Duodenal mucosa (tissue), 2 donors: Measurements from ENCODE around the gene LAMC1.

Source experiments
- H3K27ac ChIP-seq: one replicate; pipeline ENCODE4 v1.7.0; 2013; ENCODE audit warnings: low read depth, low read length
- H3K27me3 ChIP-seq, 2 donors: one replicate each; pipeline ENCODE4 v1.7.0; 2013; ENCODE audit warnings: low read length in 2 of 2, control low read depth in 1 of 2; ENCODE audit not compliant: insufficient read depth in 2 of 2, control insufficient read depth in 1 of 2
- H3K36me3 ChIP-seq, 2 donors: one replicate each; pipeline ENCODE4 v1.7.0; 2013; ENCODE audit warnings: low read length in 2 of 2, control low read depth in 1 of 2; ENCODE audit not compliant: insufficient read depth in 2 of 2, control insufficient read depth in 1 of 2
- H3K4me1 ChIP-seq, 2 donors: one replicate each; pipeline ENCODE4 v1.7.0; 2013; ENCODE audit warnings: low read length in 2 of 2, control low read depth in 1 of 2; ENCODE audit not compliant: insufficient read depth in 2 of 2, control insufficient read depth in 1 of 2
- H3K4me3 ChIP-seq, 2 donors: one replicate each; pipeline ENCODE4 v1.7.0; 2013; ENCODE audit warnings: low read length in 2 of 2, low read depth in 1 of 2
- H3K9ac ChIP-seq, 2 donors: one replicate each; pipeline ENCODE4 v1.7.0; 2013; ENCODE audit warnings: low read length in 2 of 2, low read depth in 1 of 2
- H3K9me3 ChIP-seq, 2 donors: one replicate each; pipeline ENCODE4 v1.7.0; 2013; ENCODE audit warnings: low read length in 2 of 2, control low read depth in 1 of 2; ENCODE audit not compliant: control insufficient read depth in 1 of 2

LAMC1 gene

GRCh38 chr1:183093066-183093668 lies 69.9 kb downstream of the LAMC1 start:
- H3K9me3 ChIP-seq, result no peaks in the 10 kb centered on the region
- H3K36me3 ChIP-seq, result no peaks in the 10 kb centered on the region
- H3K27ac ChIP-seq, result no peak overlapping the region
- no peaks in the 10 kb centered on the region for H3K27me3 ChIP-seq
- H3K4me3 ChIP-seq, result no peak overlapping the region
- H3K9ac ChIP-seq, result no peak overlapping the region
- H3K4me1 ChIP-seq, result peaks cover 3 to 10% of the 10 kb centered on the region in 2 donors

GRCh38 chr1:183093786-183094298 lies 70.6 kb downstream of the LAMC1 start:
- no peaks in the 10 kb centered on the region for H3K9me3 ChIP-seq
- no peak overlapping the region for H3K27ac ChIP-seq
- no peaks in the 10 kb centered on the region for H3K27me3 ChIP-seq
- H3K4me3 ChIP-seq, result no peak overlapping the region
- peaks cover 3 to 17% of the 10 kb centered on the region in 2 donors for H3K4me1 ChIP-seq
- H3K9ac ChIP-seq, result no peak overlapping the region
- no peaks in the 10 kb centered on the region for H3K36me3 ChIP-seq

- Histone ChIP-seq H3K9me3 (no peaks in the 10 kb centered on the region), H3K27me3 (no peaks in the 10 kb centered on the region), H3K4me3 (no peak overlapping the region), H3K4me1 (peaks cover 3 to 17% of the 10 kb centered on the region in 2 donors), H3K27ac (no peak overlapping the region), H3K36me3 (no peaks in the 10 kb centered on the region), H3K9ac (no peak overlapping the region)
Observed at GRCh38 chr1:183094351-183094750, 71.1 kb downstream of the LAMC1 start.

GRCh38 chr1:183096351-183096750 lies 73.1 kb downstream of the LAMC1 start:
- Histone ChIP-seq H3K4me3 (no peak overlapping the region), H3K9ac (no peak overlapping the region), H3K36me3 (no peaks in the 10 kb centered on the region), H3K27ac (no peak overlapping the region), H3K9me3 (no peaks in the 10 kb centered on the region), H3K27me3 (no peaks in the 10 kb centered on the region), H3K4me1 (peaks cover under 1 to 13% of the 10 kb centered on the region in 2 donors)

- Histone ChIP-seq H3K27ac (no peak overlapping the region), H3K4me3 (no peak overlapping the region), H3K9ac (no peak overlapping the region)
Observed at GRCh38 chr1:183096894-183097293, 73.7 kb downstream of the LAMC1 start.

GRCh38 chr1:183097438-183098051 lies 74.3 kb downstream of the LAMC1 start:
- peaks cover 0 to 13% of the 10 kb centered on the region in 2 donors for H3K4me1 ChIP-seq
- no peaks in the 10 kb centered on the region for H3K9me3 ChIP-seq
- no peaks in the 10 kb centered on the region for H3K36me3 ChIP-seq
- no peak overlapping the region for H3K9ac ChIP-seq
- H3K27ac ChIP-seq, result no peak overlapping the region
- H3K27me3 ChIP-seq, result no peaks in the 10 kb centered on the region
- H3K4me3 ChIP-seq, result no peak overlapping the region

More at GRCh38 chr1:183096894-183097293, 73.7 kb downstream of the LAMC1 start:
- Histone ChIP-seq H3K4me1 (peaks cover 0 to 13% of the 10 kb centered on the region in 2 donors), H3K27me3 (no peaks in the 10 kb centered on the region), H3K36me3 (no peaks in the 10 kb centered on the region), H3K9me3 (no peaks in the 10 kb centered on the region)

- Histone ChIP-seq H3K4me3 (no peak overlapping the region), H3K9me3 (no peaks in the 10 kb centered on the region), H3K4me1 (peaks cover 0 to 13% of the 10 kb centered on the region in 2 donors), H3K36me3 (no peaks in the 10 kb centered on the region), H3K27ac (no peak overlapping the region), H3K27me3 (no peaks in the 10 kb centered on the region), H3K9ac (no peak overlapping the region)
Observed at GRCh38 chr1:183098317-183098716, 75.1 kb downstream of the LAMC1 start.

GRCh38 chr1:183100361-183100974 lies 77.2 kb downstream of the LAMC1 start:
- no peak overlapping the region for H3K27ac ChIP-seq
- H3K36me3 ChIP-seq, result no peaks in the 10 kb centered on the region
- H3K9ac ChIP-seq, result no peak overlapping the region
- H3K4me1 ChIP-seq, result peaks cover 0 to 13% of the 10 kb centered on the region in 2 donors
- H3K9me3 ChIP-seq, result no peaks in the 10 kb centered on the region
- H3K27me3 ChIP-seq, result no peaks in the 10 kb centered on the region
- H3K4me3 ChIP-seq, result no peak overlapping the region

GRCh38 chr1:183101081-183101480 lies 77.9 kb downstream of the LAMC1 start:
- H3K9ac ChIP-seq, result no peak overlapping the region
- H3K4me3 ChIP-seq, result no peak overlapping the region
- H3K4me1 ChIP-seq, result peaks cover 0 to 13% of the 10 kb centered on the region in 2 donors
- no peaks in the 10 kb centered on the region for H3K9me3 ChIP-seq
- no peaks in the 10 kb centered on the region for H3K27me3 ChIP-seq
- H3K36me3 ChIP-seq, result no peaks in the 10 kb centered on the region
- no peak overlapping the region for H3K27ac ChIP-seq

- Histone ChIP-seq H3K4me1 (peaks cover 0 to 19% of the 10 kb centered on the region in 2 donors), H3K4me3 (no peak overlapping the region), H3K9ac (no peak overlapping the region), H3K27me3 (no peaks in the 10 kb centered on the region), H3K36me3 (no peaks in the 10 kb centered on the region), H3K27ac (no peak overlapping the region), H3K9me3 (no peaks in the 10 kb centered on the region)
Observed at GRCh38 chr1:183101841-183102276, 78.6 kb downstream of the LAMC1 start.
